HG02973 (cell line): ENCODE data around the gene MBTPS2.

Experiments used
- ATAC-seq: cut with Tn5 transposase; IDR thresholded peaks from one replicate; pipeline ENCODE4 v1.9.1; 2021; ENCODE audit warnings: moderate library complexity; ENCODE audit not compliant: unreplicated experiment

MBTPS2 gene

GRCh38 chrX:21933077-21933476 lies 93.7 kb downstream of the MBTPS2 start:
- ATAC-seq, result no peak

- ATAC-seq, result no peak
These were observed 95.0 kb downstream of the MBTPS2 start for GRCh38 chrX:21934414-21934813.
